H9 (cell line): ENCODE measurements around the gene DOK5. TPM values are rescaled to one million over a fixed set of nuclear protein-coding genes. Genes with fewer than 3 reads are reported as not detected.

ENCODE experiments used
- DNase-seq: peaks from one replicate; pipeline ENCODE4 v3.0.0-alpha.2; 2017
- H2AFZ ChIP-seq: one replicate; pipeline ENCODE4 v1.6.1; 2013; ENCODE audit warnings: mild to moderate bottlenecking, low read length, control low read depth, moderate library complexity
- H2AK5ac ChIP-seq: 2 replicates; pipeline ENCODE4 v1.6.1; 2013; ENCODE audit warnings: low read length, control low read depth, mixed read lengths; ENCODE audit not compliant: insufficient read length
- H2BK120ac ChIP-seq: one replicate; pipeline ENCODE4 v1.6.1; 2013; ENCODE audit warnings: low read depth, mild to moderate bottlenecking, low read length, control low read depth, inconsistent platforms; ENCODE audit not compliant: poor library complexity, severe bottlenecking
- H2BK12ac ChIP-seq: 2 replicates; pipeline ENCODE4 v1.6.1; 2013; ENCODE audit warnings: low read length, control low read depth, mixed read lengths, low read depth; ENCODE audit not compliant: insufficient read length
- H2BK15ac ChIP-seq: 2 replicates; pipeline ENCODE4 v1.6.1; 2013; ENCODE audit warnings: low read depth, low read length, control low read depth
- H2BK20ac ChIP-seq: one replicate; pipeline ENCODE4 v1.6.1; 2013; ENCODE audit warnings: low read depth, mild to moderate bottlenecking, low read length, control low read depth, inconsistent platforms; ENCODE audit not compliant: poor library complexity, severe bottlenecking
- H2BK5ac ChIP-seq: 2 replicates; pipeline ENCODE4 v1.6.1; 2013; ENCODE audit warnings: low read length, control low read depth, mixed read lengths; ENCODE audit not compliant: insufficient read length
- H3K14ac ChIP-seq: 2 replicates; pipeline ENCODE4 v1.6.1; 2013; ENCODE audit warnings: low read length, control low read depth; ENCODE audit not compliant: insufficient read depth
- H3K18ac ChIP-seq: 2 replicates; pipeline ENCODE4 v1.6.1; 2013; ENCODE audit warnings: low read depth, mild to moderate bottlenecking, mixed read lengths, low read length, control low read depth; ENCODE audit not compliant: insufficient read length
- H3K23ac ChIP-seq: 2 replicates; pipeline ENCODE4 v1.6.1; 2013; ENCODE audit warnings: low read length, control low read depth, mixed read lengths, low read depth; ENCODE audit not compliant: insufficient read length
- H3K23me2 ChIP-seq: 2 replicates; pipeline ENCODE4 v1.6.1; 2013; ENCODE audit warnings: low read depth, mild to moderate bottlenecking, mixed read lengths, low read length, control low read depth; ENCODE audit not compliant: insufficient read length, poor library complexity, severe bottlenecking
- H3K27ac ChIP-seq: 2 replicates; pipeline ENCODE4 v1.5.1; 2013; ENCODE audit warnings: low read length, control low read depth, mixed read lengths, low read depth; ENCODE audit not compliant: insufficient read length
- H3K27me3 ChIP-seq: 2 replicates; pipeline ENCODE4 v1.6.1; 2013; ENCODE audit warnings: low read length, control low read depth, inconsistent platforms; ENCODE audit not compliant: insufficient read depth
- H3K4ac ChIP-seq: 2 replicates; pipeline ENCODE4 v1.6.1; 2013; ENCODE audit warnings: low read depth, mild to moderate bottlenecking, control low read depth, inconsistent platforms, low read length, moderate library complexity
- H3K4me1 ChIP-seq: 2 replicates; pipeline ENCODE4 v1.6.1; 2013; ENCODE audit warnings: low read length, control low read depth, inconsistent platforms; ENCODE audit not compliant: insufficient read depth
- H3K4me2 ChIP-seq: 2 replicates; pipeline ENCODE4 v1.6.1; 2013; ENCODE audit warnings: low read length, control low read depth, mixed read lengths; ENCODE audit not compliant: insufficient read length, insufficient read depth
- H3K56ac ChIP-seq: 2 replicates; pipeline ENCODE4 v1.6.1; 2013; ENCODE audit warnings: low read depth, mild to moderate bottlenecking, mixed read lengths, low read length, control low read depth; ENCODE audit not compliant: insufficient read length
- H3K79me1 ChIP-seq: 2 replicates; pipeline ENCODE4 v1.6.1; 2013; ENCODE audit warnings: low read depth, mild to moderate bottlenecking, moderate library complexity, low read length, control low read depth, inconsistent platforms; ENCODE audit not compliant: insufficient read depth, poor library complexity, severe bottlenecking
- H3K79me2 ChIP-seq: 2 replicates; pipeline ENCODE4 v1.6.1; 2013; ENCODE audit warnings: low read length, control low read depth, inconsistent platforms; ENCODE audit not compliant: insufficient read depth
- H3K9ac ChIP-seq: 2 replicates; pipeline ENCODE4 v1.6.1; 2013; ENCODE audit warnings: low read length, control low read depth, mixed read lengths; ENCODE audit not compliant: insufficient read length; ENCODE audit errors: extremely low read depth
- H3K9me3 ChIP-seq: one replicate; pipeline ENCODE4 v1.6.1; 2013; ENCODE audit warnings: low read depth, low read length, inconsistent platforms; ENCODE audit not compliant: control insufficient read depth
- H3T11ph ChIP-seq: one replicate; pipeline ENCODE4 v1.6.1; 2013; ENCODE audit warnings: mild to moderate bottlenecking, low read length, control low read depth, inconsistent platforms
- H4K20me1 ChIP-seq: one replicate; pipeline ENCODE4 v1.6.1; 2013; ENCODE audit not compliant: control insufficient read depth, insufficient read length, insufficient read depth
- H4K5ac ChIP-seq: 2 replicates; pipeline ENCODE4 v1.6.1; 2013; ENCODE audit warnings: low read depth, mild to moderate bottlenecking, mixed read lengths, low read length, control low read depth; ENCODE audit not compliant: insufficient read length
- H4K8ac ChIP-seq: replicated peaks from 2 replicates; pipeline ENCODE4 v1.6.1; 2013; ENCODE audit warnings: low read length, control low read depth, mixed read lengths, low read depth; ENCODE audit not compliant: insufficient read length
- H4K91ac ChIP-seq: 2 replicates; pipeline ENCODE4 v1.6.1; 2013; ENCODE audit warnings: low read depth, mild to moderate bottlenecking, moderate library complexity, mixed read lengths, low read length, control low read depth; ENCODE audit not compliant: insufficient read length
- H3K27ac Mint-ChIP-seq, 3 experiments: 2 replicates in 2 of 3; 3 replicates in 1 of 3; pipeline ENCODE4 v1.8.0; 2020 to 2021; ENCODE audit warnings: mixed read lengths in 3 of 3, mild to moderate bottlenecking in 1 of 3, moderate library complexity in 1 of 3
- H3K27me3 Mint-ChIP-seq: 2 replicates; pipeline ENCODE4 v1.8.0; 2021; ENCODE audit warnings: low read depth, mild to moderate bottlenecking, moderate library complexity, mixed read lengths
- H3K36me3 Mint-ChIP-seq, 3 experiments: 2 replicates in 2 of 3; 3 replicates in 1 of 3; pipeline ENCODE4 v1.8.0; 2020 to 2021; ENCODE audit warnings: low read depth in 3 of 3, mixed read lengths in 3 of 3; ENCODE audit not compliant: insufficient read depth in 1 of 3
- H3K4me1 Mint-ChIP-seq, 2 experiments: 2 replicates each; pipeline ENCODE4 v1.8.0; 2020; ENCODE audit warnings: mixed read lengths in 2 of 2
- H3K4me3 Mint-ChIP-seq, 2 experiments: 2 replicates in 1 of 2; 3 replicates in 1 of 2; pipeline ENCODE4 v1.8.0; 2020 to 2021; ENCODE audit warnings: mild to moderate bottlenecking in 2 of 2, mixed read lengths in 2 of 2, moderate library complexity in 1 of 2
- H3K9me3 Mint-ChIP-seq, 2 experiments: 2 replicates in 1 of 2; 3 replicates in 1 of 2; pipeline ENCODE4 v1.8.0; 2020; ENCODE audit warnings: mild to moderate bottlenecking in 2 of 2, mixed read lengths in 2 of 2, moderate library complexity in 1 of 2
- CTCF ChIP-seq: fragments of 200-600 bp; sonication (generic); conservative IDR thresholded peaks from 3 replicates; pipeline ENCODE4 v1.8.0; 2021; ENCODE audit warnings: antibody characterized with exemption, mild to moderate bottlenecking
- WGBS: extraction: QIAGEN DNeasy Blood & Tissue Kit; methylation state at CpG from one replicate; pipeline ENCODE4 v1.1.7; 2013; ENCODE audit warnings: missing lambda C conversion rate, low lambda C conversion rate, mixed read lengths; ENCODE audit not compliant: insufficient read length; ENCODE audit errors: extremely low coverage; 5-methylcytosine and 5-hydroxymethylcytosine counted together
- total RNA-seq: library from RNA; stranded (reverse); gene quantifications from 2 replicates; pipeline ENCODE4 v1.2.1, GENCODE V29; 2021

Gene DOK5
- total RNA-seq, 1 experiment from 2014 or later: 4.5 TPM

GRCh38 chr20:54643761-54644160, 168.4 kb downstream of the DOK5 start:
- Histone ChIP-seq H2BK5ac (no peak overlapping the region), H4K20me1 (no peaks in the 10 kb centered on the region), H3K56ac (no peak overlapping the region), H3K23ac (no peak overlapping the region), H3K79me1 (no peaks in the 10 kb centered on the region), H3K18ac (no peak overlapping the region), H2AFZ (no peak overlapping the region), H2AK5ac (no peak overlapping the region), H3K4me2 (no peak overlapping the region), H2BK20ac (no peak overlapping the region), H4K91ac (no peak overlapping the region), H3K9ac (no peak overlapping the region), H4K8ac (no peak overlapping the region), H4K5ac (no peak overlapping the region), H3K14ac (no peak overlapping the region), H2BK15ac (no peak overlapping the region), H3T11ph (no peak overlapping the region), H3K4me1 (no peaks in the 10 kb centered on the region; the same call in 1 of the 2 replicates), H2BK12ac (no peak overlapping the region), H3K79me2 (no peaks in the 10 kb centered on the region), H2BK120ac (no peak overlapping the region), H3K4ac (no peak overlapping the region), H3K27ac (no peak overlapping the region), H3K23me2 (no peaks in the 10 kb centered on the region), H3K27me3 (no peaks in the 10 kb centered on the region), H3K9me3 (no peaks in the 10 kb centered on the region)
- no peak for DNase-seq
- no peak for TF ChIP-seq CTCF
- Mint-ChIP-seq H3K4me1 (peaks cover 7 to 9% of the 10 kb centered on the region in 2 experiments), H3K9me3 (no peaks in the 10 kb centered on the region), H3K4me3 (no peak overlapping the region), H3K27ac (no peak overlapping the region), H3K36me3 (no peaks in the 10 kb centered on the region), H3K27me3 (no peaks in the 10 kb centered on the region)
- no CpG with 5 or more reads among the region's 4 CpGs for WGBS
